Breast epithelium (tissue), 3 donors: Measurements from ENCODE around the gene PTPRZ1.

ENCODE experiments used
- CTCF ChIP-seq, 3 donors: fragments of 450-650 bp; IDR thresholded peaks; one replicate each; pipeline ENCODE4 v1.5.1; 2016 to 2017; ENCODE audit warnings: antibody characterized with exemption in 3 of 3, mild to moderate bottlenecking in 3 of 3, moderate library complexity in 3 of 3
- POLR2A ChIP-seq: fragments of 450-650 bp; IDR thresholded peaks from one replicate; pipeline ENCODE4 v1.6.1; 2016; ENCODE audit warnings: antibody characterized with exemption, mild to moderate bottlenecking, moderate library complexity

DNA sequence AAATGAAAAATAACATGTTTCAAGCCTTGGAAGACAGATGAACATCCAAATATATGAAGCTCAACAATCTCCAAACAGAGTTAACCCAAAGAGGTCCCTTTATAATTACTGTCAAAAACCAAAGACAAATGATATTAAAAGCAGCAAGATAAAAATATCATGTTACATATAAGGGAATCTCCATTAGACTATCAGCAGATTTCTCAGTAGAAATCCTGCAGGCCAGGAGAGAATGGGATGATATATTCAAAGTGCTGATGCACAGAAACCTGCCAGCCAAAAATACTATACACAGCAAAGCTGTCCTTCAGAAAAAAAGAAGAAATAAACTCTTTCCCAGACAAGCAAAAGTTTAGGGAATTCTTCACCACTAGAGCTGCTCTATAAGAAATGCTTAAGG lies 230.1 kb downstream of the PTPRZ1 start:
- TF ChIP-seq POLR2A = no peak
- TF ChIP-seq CTCF (IDR thresholded peaks at IDR 0.05) = no peak
